DND-41 (cell line): ENCODE measurements around the gene TMEM115.

ENCODE experiments used
- ATAC-seq: fragments of 200-7000 bp; cut with Tn5 transposase; 3 replicates; pipeline ENCODE4 v1.9.1; 2021; ENCODE audit warnings: low read depth; ENCODE audit not compliant: insufficient read depth
- DNase-seq: peaks from one replicate; pipeline ENCODE4 v3.0.0-alpha.2; 2020
- H2AFZ ChIP-seq: 2 replicates; pipeline ENCODE4 v1.6.0; 2012; ENCODE audit warnings: low read depth, low read length
- H3K27ac ChIP-seq: 2 replicates; pipeline ENCODE4 v1.5.1; 2012; ENCODE audit warnings: low read length, inconsistent platforms
- H3K27me3 ChIP-seq: fragments of 200-600 bp; sonication (generic); 2 replicates; pipeline ENCODE4 v1.6.0; 2012; ENCODE audit warnings: low read length, mild to moderate bottlenecking, inconsistent platforms; ENCODE audit not compliant: insufficient read depth, poor library complexity
- H3K36me3 ChIP-seq: 2 replicates; pipeline ENCODE4 v1.5.1; 2012; ENCODE audit warnings: low read length, inconsistent platforms; ENCODE audit not compliant: insufficient read depth
- H3K4me1 ChIP-seq: 2 replicates; pipeline ENCODE4 v1.5.1; 2012; ENCODE audit warnings: mild to moderate bottlenecking, low read length; ENCODE audit not compliant: insufficient read depth
- H3K4me2 ChIP-seq: 2 replicates; pipeline ENCODE4 v1.6.0; 2012; ENCODE audit warnings: mild to moderate bottlenecking, moderate library complexity, low read length, inconsistent platforms; ENCODE audit not compliant: insufficient read depth
- H3K4me3 ChIP-seq, 2 experiments: fragments of 200-600 bp in 1 of 2; shearing (Covaris generic) in 1 of 2; 2 replicates each; pipeline ENCODE4 v1.5.1; 2012 to 2016; ENCODE audit warnings: inconsistent platforms in 2 of 2, low read length in 2 of 2, mild to moderate bottlenecking in 2 of 2, low read depth in 1 of 2, moderate library complexity in 1 of 2
- H3K79me2 ChIP-seq: 2 replicates; pipeline ENCODE4 v1.6.0; 2012; ENCODE audit warnings: low read length, inconsistent platforms; ENCODE audit not compliant: insufficient read depth
- H3K9ac ChIP-seq: 2 replicates; pipeline ENCODE4 v1.6.0; 2012; ENCODE audit warnings: low read depth, mild to moderate bottlenecking, inconsistent platforms, low read length, moderate library complexity
- H3K9me3 ChIP-seq: 2 replicates; pipeline ENCODE4 v1.5.1; 2012; ENCODE audit warnings: low read length, moderate library complexity, mild to moderate bottlenecking, inconsistent platforms; ENCODE audit not compliant: insufficient read depth, severe bottlenecking
- H4K20me1 ChIP-seq: 2 replicates; pipeline ENCODE4 v1.6.0; 2012; ENCODE audit warnings: low read length; ENCODE audit not compliant: insufficient read depth
- EZH2 ChIP-seq: IDR thresholded peaks from 3 replicates; pipeline ENCODE4 v1.6.1; 2012; ENCODE audit warnings: borderline replicate concordance, low read depth, mild to moderate bottlenecking, moderate library complexity, low read length, inconsistent platforms; ENCODE audit not compliant: severe bottlenecking
- TF ChIP-seq, protein P1 (sequence below): IDR thresholded peaks from 2 replicates; pipeline ENCODE4 v1.5.1; 2012; ENCODE audit warnings: borderline replicate concordance, low read length, moderate library complexity, mild to moderate bottlenecking; ENCODE audit not compliant: poor library complexity, severe bottlenecking; ENCODE audit errors: extremely low read depth

TMEM115 gene

DNA sequence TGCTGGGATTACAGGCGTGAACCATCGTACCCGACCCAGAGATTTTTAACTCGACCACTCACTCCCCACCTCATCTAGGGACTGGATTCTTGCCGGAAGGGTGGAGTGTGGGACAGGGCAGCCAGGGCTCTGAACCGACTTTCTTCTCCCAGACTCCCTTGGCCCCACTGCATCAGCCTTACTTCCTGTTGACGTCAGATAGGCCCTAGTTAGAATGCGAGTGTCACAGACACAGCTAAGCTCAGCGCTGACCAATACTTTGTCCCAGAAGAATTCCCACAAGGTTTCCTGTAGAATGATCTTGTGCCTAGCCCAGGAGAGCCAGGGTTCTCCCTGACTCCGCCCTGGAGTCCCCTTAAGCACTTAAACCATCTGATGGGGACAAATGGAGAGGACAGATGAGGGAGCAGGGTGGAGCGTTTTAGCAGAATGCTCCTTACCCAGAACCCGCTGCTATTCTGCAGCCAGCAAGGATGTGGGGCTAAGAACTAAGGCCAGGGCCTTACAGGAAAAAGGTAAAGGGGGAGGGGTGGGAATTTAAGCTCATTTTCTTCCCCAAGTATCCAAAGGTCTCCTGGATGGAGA, 25.5 kb downstream of the TMEM115 start:
- peaks cover 67% of the 10 kb centered on the region for H3K36me3 ChIP-seq
- no peaks in the 10 kb centered on the region for H3K27me3 ChIP-seq
- H3K9me3 ChIP-seq, result no peaks in the 10 kb centered on the region
- H3K27ac ChIP-seq, result peak overlapping the region; percentile 48; the same call in 1 of the 2 replicates
- H3K4me2 ChIP-seq, result peak overlapping the region; percentile 81
- H3K4me3 ChIP-seq, result 0 out of 4 replicates have a peak overlapping the region, but pooled peaks of 1 of the 2 experiments have one; percentile 29
- H3K4me1 ChIP-seq, result peaks cover 76% of the 10 kb centered on the region
- H3K79me2 ChIP-seq, result peaks cover 75% of the 10 kb centered on the region
- peaks cover 53% of the 10 kb centered on the region for H4K20me1 ChIP-seq
- peak overlapping the region; percentile 39; the same call in 1 of the 2 replicates for H3K9ac ChIP-seq
- ATAC-seq (no peak), DNase-seq (no peak)
- no peak for TF ChIP-seq EZH2
- TF ChIP-seq, protein P1, sequence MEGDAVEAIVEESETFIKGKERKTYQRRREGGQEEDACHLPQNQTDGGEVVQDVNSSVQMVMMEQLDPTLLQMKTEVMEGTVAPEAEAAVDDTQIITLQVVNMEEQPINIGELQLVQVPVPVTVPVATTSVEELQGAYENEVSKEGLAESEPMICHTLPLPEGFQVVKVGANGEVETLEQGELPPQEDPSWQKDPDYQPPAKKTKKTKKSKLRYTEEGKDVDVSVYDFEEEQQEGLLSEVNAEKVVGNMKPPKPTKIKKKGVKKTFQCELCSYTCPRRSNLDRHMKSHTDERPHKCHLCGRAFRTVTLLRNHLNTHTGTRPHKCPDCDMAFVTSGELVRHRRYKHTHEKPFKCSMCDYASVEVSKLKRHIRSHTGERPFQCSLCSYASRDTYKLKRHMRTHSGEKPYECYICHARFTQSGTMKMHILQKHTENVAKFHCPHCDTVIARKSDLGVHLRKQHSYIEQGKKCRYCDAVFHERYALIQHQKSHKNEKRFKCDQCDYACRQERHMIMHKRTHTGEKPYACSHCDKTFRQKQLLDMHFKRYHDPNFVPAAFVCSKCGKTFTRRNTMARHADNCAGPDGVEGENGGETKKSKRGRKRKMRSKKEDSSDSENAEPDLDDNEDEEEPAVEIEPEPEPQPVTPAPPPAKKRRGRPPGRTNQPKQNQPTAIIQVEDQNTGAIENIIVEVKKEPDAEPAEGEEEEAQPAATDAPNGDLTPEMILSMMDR, result no peak
- no peak overlapping the region for H2AFZ ChIP-seq

DNA sequence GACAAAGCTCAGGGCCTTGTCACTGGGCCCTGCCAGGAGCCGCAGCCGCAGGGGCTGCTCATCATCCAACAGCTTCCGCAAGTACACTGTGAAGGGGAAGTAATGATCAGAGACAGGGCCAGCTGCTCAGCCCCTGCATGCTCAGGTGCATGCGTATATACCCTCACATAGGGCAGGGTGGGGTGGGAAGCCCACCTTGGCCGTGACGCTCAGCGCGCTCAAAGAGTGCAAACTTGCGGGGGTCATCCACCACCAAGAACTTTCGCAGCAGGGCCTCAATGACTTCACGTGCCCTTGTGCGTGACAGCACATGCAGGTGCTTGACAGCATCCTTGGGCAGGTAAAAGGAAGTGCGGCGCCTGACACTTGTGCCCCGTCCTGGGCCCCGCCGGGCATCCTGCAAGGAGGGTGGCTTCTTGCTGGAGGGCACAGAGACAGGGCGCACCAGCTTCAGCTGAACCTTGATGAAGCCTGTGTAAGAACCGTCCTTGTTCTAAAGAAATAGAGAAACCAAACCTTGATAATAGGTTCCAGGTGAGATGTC, 27.9 kb downstream of the TMEM115 start:
- peaks cover 69% of the 10 kb centered on the region for H3K79me2 ChIP-seq
- ATAC-seq, result no peak
- no peak overlapping the region for H3K9ac ChIP-seq
- peaks cover 62% of the 10 kb centered on the region for H4K20me1 ChIP-seq
- no peak overlapping the region for H2AFZ ChIP-seq
- TF ChIP-seq, protein P1, result no peak
- no peak for TF ChIP-seq EZH2
- no peak for DNase-seq
- H3K4me1 ChIP-seq, result peaks cover 81% of the 10 kb centered on the region
- no peak overlapping the region for H3K27ac ChIP-seq
- no peaks in the 10 kb centered on the region for H3K27me3 ChIP-seq
- no peak overlapping the region for H3K4me2 ChIP-seq
- no peak overlapping the region for H3K4me3 ChIP-seq
- peaks cover 65% of the 10 kb centered on the region for H3K36me3 ChIP-seq
- H3K9me3 ChIP-seq, result no peaks in the 10 kb centered on the region

DNA sequence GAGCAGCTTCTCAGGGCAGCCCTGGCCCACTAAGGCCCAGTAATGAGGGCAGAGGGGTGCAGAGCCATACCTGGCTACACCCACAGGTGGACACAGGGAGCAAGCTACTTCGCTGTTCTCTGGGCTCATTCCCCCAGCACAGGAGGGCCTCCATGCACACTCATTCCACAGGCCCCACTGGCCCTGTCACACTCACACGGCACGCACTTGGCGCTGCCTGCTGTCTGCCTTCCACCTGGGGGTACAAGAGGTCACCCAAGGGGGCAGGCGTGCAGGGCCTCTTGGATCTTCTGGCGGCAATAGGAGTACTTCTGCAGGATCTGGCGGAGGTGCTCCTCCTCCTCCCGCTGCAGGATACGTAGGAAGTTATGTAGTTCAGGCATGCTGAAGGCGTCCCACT, 29.0 kb downstream of the TMEM115 start:
- Histone ChIP-seq H3K4me3 (no peak overlapping the region), H3K27ac (no peak overlapping the region), H2AFZ (no peak overlapping the region), H3K4me1 (peaks cover 77% of the 10 kb centered on the region), H3K27me3 (no peaks in the 10 kb centered on the region), H3K36me3 (peaks cover 66% of the 10 kb centered on the region), H3K9me3 (no peaks in the 10 kb centered on the region), H4K20me1 (peaks cover 51% of the 10 kb centered on the region), H3K79me2 (peaks cover 64% of the 10 kb centered on the region), H3K4me2 (no peak overlapping the region), H3K9ac (no peak overlapping the region)
- DNase-seq, result no peak
- TF ChIP-seq, protein P1, result no peak
- no peak for TF ChIP-seq EZH2
- no peak for ATAC-seq
